NCI-H345 treated with DMSO at 0.1 percent for 48 hours (cell line): ENCODE measurements around the gene PDE6H.

ENCODE experiments used
- DNase-seq: peaks from one replicate; lab custom pipeline; 2025; ENCODE audit not compliant: unreplicated experiment; lab: John Stamatoyannopoulos, UW

PDE6H gene

GRCh38 chr12:14968478-14968877, 4.4 kb upstream of the PDE6H start:
- DNase-seq, result no peak

GRCh38 chr12:14970473-14970872, 2.4 kb upstream of the PDE6H start:
- DNase-seq, result no peak

GRCh38 chr12:14974633-14975032, 1.8 kb downstream of the PDE6H start:
- no peak for DNase-seq

- no peak for DNase-seq
These were observed 2.6 kb downstream of the PDE6H start for GRCh38 chr12:14975457-14975856.

- DNase-seq, result no peak
These were observed 3.8 kb downstream of the PDE6H start for GRCh38 chr12:14976658-14977057.

- no peak for DNase-seq
These were observed 6.6 kb downstream of the PDE6H start for GRCh38 chr12:14979468-14979867.

GRCh38 chr12:14981049-14981448, 8.2 kb downstream of the PDE6H start:
- no peak for DNase-seq

- no peak for DNase-seq
These were observed 9.7 kb downstream of the PDE6H start for GRCh38 chr12:14982562-14982961.

GRCh38 chr12:14982991-14983390, 10.1 kb downstream of the PDE6H start:
- no peak for DNase-seq

- no peak for DNase-seq
These were observed 11.2 kb downstream of the PDE6H start for GRCh38 chr12:14984036-14984435.

- DNase-seq, result no peak
These were observed 12.0 kb downstream of the PDE6H start for GRCh38 chr12:14984766-14985285.

GRCh38 chr12:14986449-14986848, 13.6 kb downstream of the PDE6H start:
- no peak for DNase-seq

GRCh38 chr12:14988035-14988434, 15.2 kb downstream of the PDE6H start:
- no peak for DNase-seq

- no peak for DNase-seq
These were observed 16.9 kb downstream of the PDE6H start for GRCh38 chr12:14989790-14990189.

- no peak for DNase-seq
These were observed 18.2 kb downstream of the PDE6H start for GRCh38 chr12:14991069-14991468.

GRCh38 chr12:14992673-14993072, 19.8 kb downstream of the PDE6H start:
- no peak for DNase-seq

GRCh38 chr12:14993117-14993516, 20.3 kb downstream of the PDE6H start:
- DNase-seq, result no peak

- DNase-seq, result no peak
These were observed 20.9 kb downstream of the PDE6H start for GRCh38 chr12:14993537-14994266.

GRCh38 chr12:14994610-14995009, 21.8 kb downstream of the PDE6H start:
- DNase-seq, result no peak

GRCh38 chr12:14995583-14996425, 23.0 kb downstream of the PDE6H start:
- peak; percentile 61 for DNase-seq

GRCh38 chr12:14997998-14998397, 25.2 kb downstream of the PDE6H start:
- no peak for DNase-seq

GRCh38 chr12:14999021-14999694, 26.3 kb downstream of the PDE6H start:
- DNase-seq, result no peak
